ENCODE results near the gene TRAF4.
"Not testable (repeated sequence)": the region's sequence is repeated elsewhere in the genome, so short reads cannot be mapped to it uniquely, and the experiment has no call there.

Gene TRAF4

GRCh38 chr17:28728364-28729200, 15.2 kb upstream of the TRAF4 start, which contains the start of gene NEK8:
TSS of gene NEK8 (plus strand) at chr17:28728788. CDS start at chr17:28728814, 26 bp downstream.
- DNase-seq (ENCODE audit: insufficient read length, low spot score) (peak; percentile 70), FAIRE-seq (no peak)
- TF ChIP-seq POLR2AphosphoS5 (IDR thresholded peaks at IDR 0.05; ENCODE audit: low read depth, low read length) (0 out of 2 replicates have a peak, but pooled peaks have one; percentile 14), SPI1 (IDR thresholded peaks at IDR 0.05; ENCODE audit: low read depth, low read length) (peak; percentile 96), TAF1 (IDR thresholded peaks at IDR 0.05; ENCODE audit: low read depth, low read length) (peak; percentile 57), PAX5 (IDR thresholded peaks at IDR 0.05; ENCODE audit: insufficient read depth, low read length, severe bottlenecking) (no peak), POLR2A (IDR thresholded peaks at IDR 0.05; ENCODE audit: low read depth, low read length) (peak; percentile 49; the same call in 1 of the 2 replicates), POU2F2 (IDR thresholded peaks at IDR 0.05; ENCODE audit: low read depth, low read length) (peak; percentile 52; the same call in 1 of the 2 replicates)

GRCh38 chr17:28729950-28730330, 13.9 kb upstream of the TRAF4 start:
- DNase-seq (ENCODE audit: insufficient read length, low spot score) (no peak), FAIRE-seq (no peak)
- no peak for TF ChIP-seq SPI1 (IDR thresholded peaks at IDR 0.05; ENCODE audit: low read depth, low read length)
- TF ChIP-seq POLR2AphosphoS5 (IDR thresholded peaks at IDR 0.05; ENCODE audit: low read depth, low read length) = no peak
- TF ChIP-seq POLR2A (IDR thresholded peaks at IDR 0.05; ENCODE audit: low read depth, low read length) = no peak
- no peak for TF ChIP-seq TAF1 (IDR thresholded peaks at IDR 0.05; ENCODE audit: low read depth, low read length)
- no peak for TF ChIP-seq POU2F2 (IDR thresholded peaks at IDR 0.05; ENCODE audit: low read depth, low read length)
- TF ChIP-seq PAX5 (IDR thresholded peaks at IDR 0.05; ENCODE audit: insufficient read depth, low read length, severe bottlenecking) = no peak

GRCh38 chr17:28733346-28733745, 10.5 kb upstream of the TRAF4 start:
- DNase-seq (ENCODE audit: insufficient read length, low spot score) (no peak), FAIRE-seq (no peak)
- TF ChIP-seq PAX5 (IDR thresholded peaks at IDR 0.05; ENCODE audit: insufficient read depth, low read length, severe bottlenecking) (no peak), POLR2A (IDR thresholded peaks at IDR 0.05; ENCODE audit: low read depth, low read length) (no peak), POU2F2 (IDR thresholded peaks at IDR 0.05; ENCODE audit: low read depth, low read length) (no peak), TAF1 (IDR thresholded peaks at IDR 0.05; ENCODE audit: low read depth, low read length) (no peak), SPI1 (IDR thresholded peaks at IDR 0.05; ENCODE audit: low read depth, low read length) (no peak), POLR2AphosphoS5 (IDR thresholded peaks at IDR 0.05; ENCODE audit: low read depth, low read length) (no peak)

GRCh38 chr17:28734712-28735241, 9.0 kb upstream of the TRAF4 start:
- FAIRE-seq (no peak), DNase-seq (ENCODE audit: insufficient read length, low spot score) (no peak)
- TF ChIP-seq POU2F2 (IDR thresholded peaks at IDR 0.05; ENCODE audit: low read depth, low read length) (no peak), TAF1 (IDR thresholded peaks at IDR 0.05; ENCODE audit: low read depth, low read length) (no peak), POLR2A (IDR thresholded peaks at IDR 0.05; ENCODE audit: low read depth, low read length) (no peak), PAX5 (IDR thresholded peaks at IDR 0.05; ENCODE audit: insufficient read depth, low read length, severe bottlenecking) (no peak)

GRCh38 chr17:28735242-28735722, 8.5 kb upstream of the TRAF4 start:
- TF ChIP-seq SPI1 (IDR thresholded peaks at IDR 0.05; ENCODE audit: low read depth, low read length) = no peak
- TF ChIP-seq PAX5 (IDR thresholded peaks at IDR 0.05; ENCODE audit: insufficient read depth, low read length, severe bottlenecking) = no peak
- TF ChIP-seq TAF1 (IDR thresholded peaks at IDR 0.05; ENCODE audit: low read depth, low read length) = no peak
- TF ChIP-seq POLR2A (IDR thresholded peaks at IDR 0.05; ENCODE audit: low read depth, low read length) = no peak
- TF ChIP-seq POLR2AphosphoS5 (IDR thresholded peaks at IDR 0.05; ENCODE audit: low read depth, low read length) = no peak
- FAIRE-seq = no peak

GRCh38 chr17:28735913-28736769, 7.7 kb upstream of the TRAF4 start:
- FAIRE-seq; DNase-seq (ENCODE audit: insufficient read length, low spot score): not testable (repeated sequence)

More at GRCh38 chr17:28735242-28735722, 8.5 kb upstream of the TRAF4 start:
- no peak for DNase-seq (ENCODE audit: insufficient read length, low spot score)

GRCh38 chr17:28737316-28737715, 6.5 kb upstream of the TRAF4 start:
- FAIRE-seq = peak; percentile 23

GRCh38 chr17:28737770-28738679, 5.8 kb upstream of the TRAF4 start:
- TF ChIP-seq POLR2A (IDR thresholded peaks at IDR 0.05; ENCODE audit: low read depth, low read length) (peak; percentile 91), POLR2AphosphoS5 (IDR thresholded peaks at IDR 0.05; ENCODE audit: low read depth, low read length) (peak; percentile 88), SPI1 (IDR thresholded peaks at IDR 0.05; ENCODE audit: low read depth, low read length) (no peak), POU2F2 (IDR thresholded peaks at IDR 0.05; ENCODE audit: low read depth, low read length) (peak; percentile 81), TAF1 (IDR thresholded peaks at IDR 0.05; ENCODE audit: low read depth, low read length) (peak; percentile 97), PAX5 (IDR thresholded peaks at IDR 0.05; ENCODE audit: insufficient read depth, low read length, severe bottlenecking) (peak; percentile 98)
- FAIRE-seq = peak; percentile 95
- peak; percentile 82 for DNase-seq (ENCODE audit: insufficient read length, low spot score)

More at GRCh38 chr17:28737316-28737715, 6.5 kb upstream of the TRAF4 start:
- DNase-seq (ENCODE audit: insufficient read length, low spot score) = no peak
- TF ChIP-seq PAX5 (IDR thresholded peaks at IDR 0.05; ENCODE audit: insufficient read depth, low read length, severe bottlenecking) (no peak), SPI1 (IDR thresholded peaks at IDR 0.05; ENCODE audit: low read depth, low read length) (no peak), TAF1 (IDR thresholded peaks at IDR 0.05; ENCODE audit: low read depth, low read length) (no peak), POU2F2 (IDR thresholded peaks at IDR 0.05; ENCODE audit: low read depth, low read length) (no peak), POLR2A (IDR thresholded peaks at IDR 0.05; ENCODE audit: low read depth, low read length) (no peak)
